PC-9 (cell line): ENCODE results near the gene CHKA. TPM values are rescaled to one million over a fixed set of nuclear protein-coding genes. Genes with fewer than 3 reads are reported as not detected.

Source experiments
- BruUV-seq: library from RNA; stranded (reverse); fragments of 400-500 nt; replicated peaks from 2 replicates; lab custom pipeline; 2021; lab: Mats Ljungman, UMichigan
- CTCF ChIA-PET: fragments of 300-600 bp; sonication (Branson Sonifier 250); formaldehyde crosslinking; loops from one replicate; lab custom pipeline; 2022; ENCODE audit warnings: antibody characterized with exemption; lab: Charles Lee
- POLR2A ChIA-PET: fragments of 300-600 bp; sonication (Branson Sonifier 250); formaldehyde crosslinking; loops from one replicate; lab custom pipeline; 2022; ENCODE audit warnings: antibody characterized with exemption; ENCODE audit not compliant: unreplicated experiment; lab: Charles Lee
- DNase-seq, 2 experiments: peaks; one replicate each; pipeline versions ENCODE4 v3.0.0 to v3.0.0-alpha.2; 2015 to 2022; ENCODE audit warnings: mixed read lengths in 1 of 2
- H2AFZ ChIP-seq: fragments of 200-600 bp; sonication (generic); 2 replicates; pipeline ENCODE4 v1.8.1; 2017; ENCODE audit warnings: antibody characterized with exemption
- H3F3A ChIP-seq: fragments of 200-600 bp; sonication (generic); 2 replicates; pipeline ENCODE4 v1.8.1; 2017; ENCODE audit warnings: antibody characterized with exemption, mild to moderate bottlenecking, low read depth; ENCODE audit not compliant: insufficient read depth
- H3K27ac ChIP-seq: fragments of 200-600 bp; sonication (generic); 2 replicates; pipeline ENCODE4 v1.6.1; 2016; ENCODE audit warnings: mixed run types
- H3K27me3 ChIP-seq: fragments of 200-600 bp; sonication (generic); 2 replicates; pipeline ENCODE4 v1.6.1; 2016; ENCODE audit warnings: low read depth, mixed run types; ENCODE audit not compliant: insufficient read depth
- H3K36me3 ChIP-seq: fragments of 200-600 bp; sonication (generic); 2 replicates; pipeline ENCODE4 v1.6.1; 2016; ENCODE audit warnings: low read depth, mixed run types
- H3K4me1 ChIP-seq: fragments of 200-600 bp; sonication (generic); replicated peaks from 2 replicates; pipeline ENCODE4 v1.6.1; 2016; ENCODE audit warnings: mixed run types; ENCODE audit not compliant: insufficient read depth
- H3K4me2 ChIP-seq: fragments of 200-600 bp; sonication (generic); 2 replicates; pipeline ENCODE4 v1.6.1; 2017; ENCODE audit warnings: mixed run types
- H3K4me3 ChIP-seq: fragments of 200-600 bp; sonication (generic); 2 replicates; pipeline ENCODE4 v1.6.1; 2016; ENCODE audit warnings: mixed run types
- H3K79me2 ChIP-seq: fragments of 200-600 bp; sonication (generic); 2 replicates; pipeline ENCODE4 v1.6.1; 2017; ENCODE audit warnings: low read depth, mixed run types
- H3K9me2 ChIP-seq: fragments of 200-600 bp; sonication (generic); 2 replicates; pipeline ENCODE4 v1.8.1; 2017; ENCODE audit warnings: mild to moderate bottlenecking; ENCODE audit not compliant: insufficient read depth
- H3K9me3 ChIP-seq: fragments of 200-600 bp; sonication (generic); 2 replicates; pipeline ENCODE4 v1.8.1; 2016; ENCODE audit warnings: low read depth; ENCODE audit not compliant: insufficient read depth
- H4K20me1 ChIP-seq: fragments of 200-600 bp; sonication (generic); 2 replicates; pipeline ENCODE4 v1.8.1; 2017; ENCODE audit not compliant: insufficient read depth
- EZH2 ChIP-seq: fragments of 200-600 bp; sonication (generic); IDR thresholded peaks from 2 replicates; pipeline ENCODE4 v1.8.0; 2017; ENCODE audit warnings: antibody characterized with exemption, low read depth
- intact Hi-C: fragments of 100-400 bp; cut with micrococcal nuclease; formaldehyde crosslinking; loops from one replicate; pipeline ENCODE4 v1.10.0; 2022; ENCODE audit not compliant: unreplicated experiment
- total RNA-seq: library from RNA; stranded (reverse); gene quantifications from 2 replicates; pipeline ENCODE4 v1.2.3, GENCODE V29; 2021
- TF ChIP-seq, protein P1 (sequence below): fragments of 200-600 bp; sonication (generic); conservative IDR thresholded peaks from 2 replicates; pipeline ENCODE4 v1.6.1; 2017; ENCODE audit warnings: mixed run types, antibody characterized with exemption, mild to moderate bottlenecking, moderate library complexity

CHKA gene
- total RNA-seq, 1 experiment from 2014 or later, result 90.5 TPM

- Histone ChIP-seq H2AFZ (no peak overlapping the region), H3K79me2 (peaks cover 13% of the 10 kb centered on the region; the same call in 1 of the 2 replicates), H3K27me3 (no peaks in the 10 kb centered on the region), H3F3A (peaks cover 43% of the 10 kb centered on the region), H3K4me1 (peaks cover 78% of the 10 kb centered on the region), H4K20me1 (no peaks in the 10 kb centered on the region), H3K4me2 (peak overlapping the region; percentile 37), H3K27ac (peak overlapping the region; percentile 30), H3K4me3 (no peak overlapping the region), H3K9me3 (no peaks in the 10 kb centered on the region), H3K36me3 (no peaks in the 10 kb centered on the region), H3K9me2 (no peaks in the 10 kb centered on the region)
- TF ChIP-seq EZH2, result no peak
- TF ChIP-seq, protein P1, sequence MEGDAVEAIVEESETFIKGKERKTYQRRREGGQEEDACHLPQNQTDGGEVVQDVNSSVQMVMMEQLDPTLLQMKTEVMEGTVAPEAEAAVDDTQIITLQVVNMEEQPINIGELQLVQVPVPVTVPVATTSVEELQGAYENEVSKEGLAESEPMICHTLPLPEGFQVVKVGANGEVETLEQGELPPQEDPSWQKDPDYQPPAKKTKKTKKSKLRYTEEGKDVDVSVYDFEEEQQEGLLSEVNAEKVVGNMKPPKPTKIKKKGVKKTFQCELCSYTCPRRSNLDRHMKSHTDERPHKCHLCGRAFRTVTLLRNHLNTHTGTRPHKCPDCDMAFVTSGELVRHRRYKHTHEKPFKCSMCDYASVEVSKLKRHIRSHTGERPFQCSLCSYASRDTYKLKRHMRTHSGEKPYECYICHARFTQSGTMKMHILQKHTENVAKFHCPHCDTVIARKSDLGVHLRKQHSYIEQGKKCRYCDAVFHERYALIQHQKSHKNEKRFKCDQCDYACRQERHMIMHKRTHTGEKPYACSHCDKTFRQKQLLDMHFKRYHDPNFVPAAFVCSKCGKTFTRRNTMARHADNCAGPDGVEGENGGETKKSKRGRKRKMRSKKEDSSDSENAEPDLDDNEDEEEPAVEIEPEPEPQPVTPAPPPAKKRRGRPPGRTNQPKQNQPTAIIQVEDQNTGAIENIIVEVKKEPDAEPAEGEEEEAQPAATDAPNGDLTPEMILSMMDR, result no peak
- intact Hi-C loops, result loop anchor here (1.0 to 10.0 kb wide), 2 partner anchors 13 to 172 kb away; partner anchors contain the start of gene UNC93B1
- BruUV-seq, result no TSS peak
- DNase-seq, result peak; percentile 58 to 86
- POLR2A ChIA-PET, result interaction anchor here (0.6 kb wide), 1 partner anchor 154 kb away, joined by 13 read pairs; no protein-coding TSS in a partner anchor
- CTCF ChIA-PET, result interaction anchor here (0.5 kb wide), 1 partner anchor 11 kb away, joined by 4 read pairs; no protein-coding TSS in a partner anchor
Observed at GRCh38 chr11:68016904-68017817, 104.0 kb downstream of the CHKA start.

- CTCF ChIA-PET, result interaction anchor here (0.5 kb wide), 1 partner anchor 11 kb away, joined by 4 read pairs; no protein-coding TSS in a partner anchor
- Histone ChIP-seq H3F3A (peaks cover 50% of the 10 kb centered on the region), H3K4me3 (no peak overlapping the region), H3K79me2 (peaks cover 21% of the 10 kb centered on the region; the same call in 1 of the 2 replicates), H3K9me2 (no peaks in the 10 kb centered on the region), H3K27me3 (no peaks in the 10 kb centered on the region), H2AFZ (no peak overlapping the region), H3K9me3 (no peaks in the 10 kb centered on the region), H3K36me3 (no peaks in the 10 kb centered on the region), H3K4me1 (peaks cover 86% of the 10 kb centered on the region), H3K27ac (peak overlapping the region; percentile 30), H3K4me2 (peak overlapping the region; percentile 37), H4K20me1 (no peaks in the 10 kb centered on the region)
- no TSS peak for BruUV-seq
- POLR2A ChIA-PET, result interaction anchor here (0.6 kb wide), 1 partner anchor 153 kb away, joined by 13 read pairs; no protein-coding TSS in a partner anchor
- no peak for TF ChIP-seq EZH2
- TF ChIP-seq, protein P1, result no peak
- no peak for DNase-seq
- intact Hi-C loops, result loop anchor here (1.0 to 10.0 kb wide), 2 partner anchors 12 to 172 kb away; partner anchors contain the start of gene UNC93B1
Observed at GRCh38 chr11:68016161-68016903, 104.9 kb downstream of the CHKA start.

GRCh38 chr11:68015467-68015866 is 105.7 kb downstream of the CHKA start:
- Histone ChIP-seq H3F3A (peaks cover 52% of the 10 kb centered on the region), H3K4me2 (peak overlapping the region; percentile 81)
- intact Hi-C loops, result loop anchor here (10.0 kb wide), 1 partner anchor 171 kb away; no protein-coding TSS in a partner anchor

More at GRCh38 chr11:68015467-68015866, 105.7 kb downstream of the CHKA start:
- BruUV-seq, result no TSS peak
- Histone ChIP-seq H3K79me2 (peaks cover 25% of the 10 kb centered on the region; the same call in 1 of the 2 replicates), H3K27ac (no peak overlapping the region), H3K4me1 (peaks cover 87% of the 10 kb centered on the region), H3K36me3 (no peaks in the 10 kb centered on the region), H2AFZ (no peak overlapping the region), H4K20me1 (no peaks in the 10 kb centered on the region), H3K9me2 (no peaks in the 10 kb centered on the region), H3K9me3 (no peaks in the 10 kb centered on the region), H3K27me3 (no peaks in the 10 kb centered on the region), H3K4me3 (no peak overlapping the region)
- POLR2A ChIA-PET, result no interaction called here
- CTCF ChIA-PET, result interaction anchor here (1.5 kb wide), 1 partner anchor 194 kb away, joined by 3 read pairs; no protein-coding TSS in a partner anchor
- DNase-seq, result no peak
- TF ChIP-seq, protein P1, result no peak
- no peak for TF ChIP-seq EZH2
